SK-MEL-5 (cell line): ENCODE measurements around the gene MYLK. TPM values are rescaled to one million over a fixed set of nuclear protein-coding genes. Genes with fewer than 3 reads are reported as not detected.

Experiments used
- DNase-seq: peaks from one replicate; pipeline ENCODE4 v3.0.0-alpha.2; 2016; ENCODE audit warnings: low read depth, low spot score
- in situ Hi-C: cut with HindIII; loops from 2 replicates; pipeline ENCODE4 v1.10.0; 2016; ENCODE audit warnings: low sequenced_read_pairs, high pct_unique_total_duplicates, low pct_unique_long_range_greater_than_20kb
- total RNA-seq: library from RNA; depleted of rRNA; stranded (reverse); fragments of >200 nt; shearing (Covaris generic); gene quantifications from 2 replicates; pipeline ENCODE4 v1.2.3, GENCODE V29; 2014

Gene MYLK
- total RNA-seq, 1 experiment from 2014 or later: 23.7 TPM

DNA sequence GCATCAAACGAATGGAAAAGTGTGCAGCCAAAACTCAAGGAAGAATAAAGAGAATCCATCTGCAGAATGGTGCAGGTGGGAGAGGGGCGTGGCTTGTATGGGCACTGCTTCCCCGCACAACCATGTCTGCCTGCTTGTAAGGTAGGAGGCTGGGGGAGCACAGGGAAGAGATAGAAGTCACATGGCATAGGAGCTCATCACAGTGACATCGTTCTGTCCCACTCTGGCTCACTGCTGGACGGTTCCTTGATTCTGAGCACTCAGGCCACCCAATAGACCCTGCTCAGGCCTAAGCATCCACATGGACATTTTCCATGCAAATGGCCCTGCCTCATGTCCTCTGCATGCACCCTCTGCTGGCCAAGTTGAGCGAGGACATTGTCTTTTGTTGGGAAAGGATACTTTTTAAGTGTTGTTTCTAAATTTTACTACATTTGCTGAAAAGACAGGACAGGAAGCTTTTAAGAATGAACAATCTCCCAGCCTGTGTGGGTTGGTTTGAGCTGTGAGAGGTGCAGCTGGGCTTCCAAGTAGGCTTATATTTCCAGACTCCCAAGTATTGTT, 3.1 kb downstream of the MYLK start:
- in situ Hi-C loops: no loop called here
- peak; percentile 65 for DNase-seq

- DNase-seq: no peak
- in situ Hi-C loops: no loop called here
Measured at GRCh38 chr3:123878807-123879206, 5.3 kb downstream of the MYLK start.

DNA sequence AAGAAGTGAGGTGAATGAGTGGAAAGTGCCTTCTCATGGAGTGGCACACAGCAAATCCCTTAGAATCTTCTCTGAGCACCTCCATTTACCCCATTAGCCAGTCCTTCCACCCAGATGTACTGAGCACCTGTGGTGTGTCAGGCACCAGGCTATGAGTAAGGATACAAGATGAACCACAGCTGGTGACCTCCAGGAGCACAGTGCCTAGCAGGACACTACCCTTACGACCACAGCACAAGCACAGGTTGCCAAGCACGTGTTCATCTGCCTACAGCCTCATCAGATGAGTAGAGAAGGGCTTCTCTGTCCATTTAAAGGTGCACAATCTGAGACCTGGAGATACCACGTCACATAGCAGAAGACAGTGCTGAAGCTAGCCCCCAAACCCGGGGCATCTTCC, 6.2 kb downstream of the MYLK start:
- in situ Hi-C loops: no loop called here
- no peak for DNase-seq

DNA sequence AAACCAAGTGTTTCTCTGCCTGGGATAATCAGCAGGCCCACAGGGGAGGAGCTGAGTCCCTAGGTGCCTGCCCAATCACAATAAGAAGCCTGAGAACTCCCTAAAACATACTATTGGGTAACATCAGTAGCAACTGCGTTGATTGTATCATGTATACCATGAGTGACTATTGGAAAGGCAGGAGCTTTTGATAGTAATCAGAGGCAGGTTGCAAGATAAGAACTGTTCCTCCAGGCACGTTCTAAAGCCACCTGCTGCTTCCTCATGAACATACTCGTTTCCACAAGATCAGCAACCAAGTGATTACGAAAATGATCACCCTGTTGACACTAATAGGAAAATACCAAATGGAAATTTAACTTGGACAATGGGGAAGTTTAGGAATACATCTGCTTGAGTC, 6.7 kb downstream of the MYLK start:
- DNase-seq: no peak
- in situ Hi-C loops: no loop called here

DNA sequence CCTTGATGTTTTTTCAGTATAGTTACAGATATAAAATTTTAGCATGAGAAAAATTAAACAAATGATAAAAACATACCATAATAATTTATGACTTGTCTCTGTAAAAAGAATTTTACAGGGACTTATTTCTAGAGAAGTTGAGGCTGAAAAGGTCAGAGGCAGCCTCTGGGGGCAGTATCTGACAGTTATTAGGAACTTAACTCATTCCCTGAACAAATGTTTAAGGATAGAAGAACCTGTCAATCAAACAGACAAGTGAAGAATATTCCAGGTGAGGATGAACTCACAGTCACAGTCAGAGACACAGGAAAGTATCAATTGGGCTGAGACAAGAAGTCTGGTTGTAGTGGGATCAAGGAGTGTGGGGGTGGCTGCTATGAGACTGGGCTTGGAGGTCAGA, 7.3 kb downstream of the MYLK start:
- in situ Hi-C loops: no loop called here
- peak; percentile 22 for DNase-seq

DNA sequence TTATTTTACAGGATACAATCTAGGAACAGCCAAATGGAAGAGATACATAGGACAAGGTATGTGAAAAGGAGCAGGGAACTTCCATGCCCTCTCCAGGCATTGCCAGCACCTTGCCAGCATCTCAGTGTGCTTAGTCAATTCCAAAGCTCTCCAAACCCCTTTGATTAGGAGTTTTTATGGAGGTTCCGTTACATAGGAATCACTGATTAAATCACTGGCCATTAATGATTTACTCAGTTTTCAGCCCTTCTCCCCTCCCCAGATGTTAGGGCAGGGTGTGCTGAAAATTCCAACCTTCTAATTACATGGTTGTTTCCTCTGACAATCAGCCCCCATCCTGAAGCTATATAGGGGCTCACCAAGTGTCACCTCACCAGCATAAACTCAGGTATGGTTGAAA, 11.5 kb downstream of the MYLK start:
- in situ Hi-C loops: no loop called here
- no peak for DNase-seq

DNA sequence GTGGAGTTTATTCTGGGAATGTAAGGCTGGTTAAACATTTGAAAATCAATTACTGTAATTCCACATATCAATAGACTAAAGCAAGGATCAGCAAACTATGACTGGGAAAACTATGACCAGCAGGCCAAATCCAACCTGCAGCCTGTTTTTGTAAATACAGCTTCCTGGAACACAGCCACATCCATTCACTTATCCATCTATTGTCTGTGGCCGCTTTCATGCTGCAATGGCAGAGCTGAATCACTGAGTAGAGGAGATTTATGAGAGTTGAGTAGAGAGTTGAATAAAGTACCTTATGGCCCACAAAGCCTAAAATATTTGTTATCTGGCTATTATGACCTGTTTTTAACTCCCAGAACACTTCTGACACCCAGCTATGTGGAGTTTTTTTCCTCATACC, 12.2 kb downstream of the MYLK start:
- no peak for DNase-seq
- in situ Hi-C loops: no loop called here

DNA sequence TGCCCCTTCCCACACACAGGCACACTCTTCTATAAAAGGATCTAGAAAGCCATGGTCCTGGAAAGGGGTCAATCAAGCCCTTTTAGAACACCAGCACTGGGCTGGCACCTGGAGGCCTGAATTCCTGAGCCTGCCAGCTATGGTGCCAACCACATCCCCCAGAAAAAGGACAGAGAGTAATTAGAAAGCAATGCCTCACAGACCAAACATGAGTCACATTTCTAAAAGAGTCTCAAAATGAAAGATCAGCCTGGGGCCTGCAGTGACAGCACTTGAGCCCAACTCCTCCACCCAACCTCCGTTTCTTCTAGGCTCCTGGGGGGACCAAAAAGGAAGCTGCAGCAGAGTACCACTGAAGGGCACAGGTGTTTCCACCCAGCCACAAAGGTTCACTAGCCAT, 14.1 kb downstream of the MYLK start:
- in situ Hi-C loops: no loop called here
- DNase-seq: no peak

GRCh38 chr3:123869165-123869564, 15.0 kb downstream of the MYLK start:
- in situ Hi-C loops: no loop called here

GRCh38 chr3:123864706-123865105, 19.4 kb downstream of the MYLK start:
- in situ Hi-C loops: no loop called here
- DNase-seq: no peak

More at GRCh38 chr3:123869165-123869564, 15.0 kb downstream of the MYLK start:
- no peak for DNase-seq

GRCh38 chr3:123862152-123862551, 22.0 kb downstream of the MYLK start:
- DNase-seq: no peak
- in situ Hi-C loops: no loop called here

DNA sequence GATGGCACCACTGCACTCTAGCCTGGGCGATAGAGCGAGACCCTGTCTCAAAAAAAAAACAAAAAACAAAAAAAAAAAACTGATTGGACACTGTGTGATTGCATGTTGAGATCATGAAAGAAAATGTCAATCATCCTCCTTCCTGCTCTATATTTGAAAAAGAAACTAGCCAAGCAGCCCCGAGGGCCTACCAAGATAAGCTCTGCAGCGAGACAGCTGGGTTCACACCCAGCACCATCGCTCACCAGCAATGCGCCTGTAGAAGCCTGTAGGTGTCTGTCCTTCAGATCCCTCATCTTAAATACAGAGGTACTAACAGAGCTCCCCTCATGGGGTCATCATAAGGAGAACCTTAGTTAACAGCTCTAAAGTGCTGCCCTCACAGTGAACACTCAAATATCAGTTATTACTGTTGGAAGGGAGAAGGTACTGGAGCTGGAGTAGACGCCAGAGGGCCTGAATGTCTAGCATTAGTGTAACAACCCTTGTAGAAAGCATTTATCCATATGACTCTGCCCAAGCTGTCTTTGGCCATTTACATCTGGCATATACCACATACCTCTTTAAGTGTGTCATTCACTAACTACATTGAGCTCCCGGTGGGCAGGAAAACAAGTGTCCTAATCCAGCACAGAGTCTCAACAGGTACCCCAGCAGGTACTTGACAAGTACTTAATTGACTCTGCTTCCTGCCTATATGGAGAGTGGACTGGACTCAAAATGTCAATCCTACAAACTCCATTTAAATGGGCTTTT, 22.9 kb downstream of the MYLK start:
- in situ Hi-C loops: no loop called here

DNA sequence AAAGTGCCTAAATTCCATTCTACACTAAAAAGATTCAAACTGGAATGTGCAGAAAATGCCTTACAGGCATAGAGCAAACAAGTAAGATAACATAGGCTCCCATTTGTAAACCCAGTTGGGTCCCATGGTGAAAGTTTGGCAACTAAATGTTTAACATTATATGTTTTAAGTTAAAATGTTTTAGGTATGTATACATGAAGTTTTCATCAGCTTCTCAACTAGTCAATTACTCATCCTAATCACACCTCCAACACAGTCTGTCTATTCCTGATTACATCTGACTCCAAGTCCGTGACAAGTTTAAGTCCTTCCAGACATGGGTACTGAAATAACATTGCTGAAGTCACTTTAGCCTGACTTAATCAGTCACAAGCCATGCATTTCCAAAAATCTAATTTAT, 25.0 kb downstream of the MYLK start:
- no peak for DNase-seq
- in situ Hi-C loops: no loop called here

More for the DNA sequence above, 22.9 kb downstream of the MYLK start:
- no peak for DNase-seq

GRCh38 chr3:123854905-123855304, 29.2 kb downstream of the MYLK start:
- in situ Hi-C loops: no loop called here
- DNase-seq: no peak

- no peak for DNase-seq
- in situ Hi-C loops: no loop called here
Measured at GRCh38 chr3:123853686-123854372, 30.3 kb downstream of the MYLK start.

GRCh38 chr3:123847209-123847608, 36.9 kb downstream of the MYLK start:
- no peak for DNase-seq
- in situ Hi-C loops: no loop called here

- DNase-seq: no peak
- in situ Hi-C loops: no loop called here
Measured at GRCh38 chr3:123843668-123844067, 40.5 kb downstream of the MYLK start.

GRCh38 chr3:123842711-123843110, 41.4 kb downstream of the MYLK start:
- in situ Hi-C loops: no loop called here
- DNase-seq: no peak
